Kidney (tissue), 14 donors: ENCODE data around the gene GATA2. TPM values are rescaled to one million over a fixed set of nuclear protein-coding genes. Genes with fewer than 3 reads are reported as not detected.

Source experiments
- DNase-seq, 5 donors: peaks; one replicate each; pipeline ENCODE4 v3.0.0-alpha.2; 2013 to 2020
- FAIRE-seq: peaks from 2 replicates; lab custom pipeline; 2012; peaks lifted over from hg19 to GRCh38; lab: Jason Lieb, UNC
- H3K27ac ChIP-seq, 2 donors: one replicate each; pipeline ENCODE4 v1.7.0; 2013; ENCODE audit warnings: low read depth in 2 of 2, low read length in 2 of 2, inconsistent platforms in 1 of 2
- H3K27me3 ChIP-seq: one replicate; pipeline ENCODE4 v1.7.1; 2013; ENCODE audit warnings: low read length, inconsistent platforms; ENCODE audit not compliant: control insufficient read depth, insufficient read depth
- H3K36me3 ChIP-seq, 3 donors: one replicate each; pipeline versions ENCODE4 v1.7.0 to v1.7.1; 2013; ENCODE audit warnings: low read length in 3 of 3, control low read depth in 1 of 3, inconsistent platforms in 1 of 3; ENCODE audit not compliant: insufficient read depth in 3 of 3, control insufficient read depth in 2 of 3
- H3K4me1 ChIP-seq, 3 donors: one replicate each; pipeline versions ENCODE4 v1.7.0 to v1.7.1; 2013; ENCODE audit warnings: low read length in 3 of 3, inconsistent platforms in 1 of 3, low read depth in 1 of 3; ENCODE audit not compliant: control insufficient read depth in 2 of 3, insufficient read depth in 2 of 3
- H3K4me3 ChIP-seq, 3 donors: one replicate each; pipeline versions ENCODE4 v1.7.0 to v1.8.1; 2013; ENCODE audit warnings: low read length in 3 of 3, control low read depth in 1 of 3, inconsistent platforms in 1 of 3
- H3K9ac ChIP-seq, 3 donors: one replicate each; pipeline versions ENCODE4 v1.7.0 to v1.7.1; 2013; ENCODE audit warnings: low read length in 3 of 3, control low read depth in 1 of 3, inconsistent platforms in 1 of 3
- H3K9me3 ChIP-seq, 3 donors: one replicate each; pipeline versions ENCODE4 v1.7.0 to v1.7.1; 2013; ENCODE audit warnings: low read length in 3 of 3, control low read depth in 1 of 3, inconsistent platforms in 1 of 3; ENCODE audit not compliant: control insufficient read depth in 2 of 3, insufficient read depth in 1 of 3
- CTCF ChIP-seq: IDR thresholded peaks from 3 replicates; pipeline ENCODE4 v1.5.1; 2012; ENCODE audit warnings: mild to moderate bottlenecking, moderate library complexity, borderline replicate concordance; ENCODE audit not compliant: insufficient read depth; ENCODE audit errors: extremely low read depth
- intact Hi-C: fragments of 100-400 bp; cut with DNase I; formaldehyde crosslinking; loops from one replicate; pipeline ENCODE4 v1.11.1; 2022
- polyA plus RNA-seq: library from polyadenylated mRNA; stranded (reverse); fragments of 350-450 nt; fragmentation: Illumina TruSeq; extraction: RNeasy Lipid Tissue Mini Kit (QIAGEN cat#74804); gene quantifications from one replicate; pipeline ENCODE4 v1.2.3, GENCODE V29; 2014; ENCODE audit warnings: low read depth, low replicate concordance; ENCODE audit not compliant: insufficient read depth
- total RNA-seq: library from RNA; stranded (reverse); fragmentation: NEBNext Ultra II Directional; extraction: Animal tissue kit (Norgen Biotek cat#: 25700); gene quantifications from one replicate; pipeline ENCODE4 v1.2.1, GENCODE V29; 2021
- donor health status: control.
- donor health status: control.
- donor health status: control.
- donor health status: control.
- donor health status: control.
- donor health status: DM: yes; HTN: yes; CAD: no.
- donor health status: Normal renal cell carcinoma (clear cell type).

GATA2 gene
- total and polyA plus RNA-seq, 2 donors from 2014 or later: 22.9 to 31.4 TPM

- no peaks in the 10 kb centered on the region for H3K36me3 ChIP-seq
- no peak overlapping the region for H3K4me3 ChIP-seq
- H3K4me1 ChIP-seq: peaks cover 0 to 12% (median 0%) of the 10 kb centered on the region in 3 donors
- intact Hi-C loops: loop anchor here (10.0 kb wide), 1 partner anchor 320 kb away; no protein-coding TSS in a partner anchor
- peaks cover 48% of the 10 kb centered on the region for H3K27me3 ChIP-seq
- no peak overlapping the region for H3K27ac ChIP-seq
- DNase-seq (no peak), FAIRE-seq (no peak)
- no peaks in the 10 kb centered on the region for H3K9me3 ChIP-seq
- H3K9ac ChIP-seq: no peak overlapping the region
- TF ChIP-seq CTCF: no peak
Measured at GRCh38 chr3:128494367-128494650, 1.3 kb upstream of the GATA2 start.

GRCh38 chr3:128493570-128494366 is 767 bp upstream of the GATA2 start:
- peaks cover 48% of the 10 kb centered on the region for H3K27me3 ChIP-seq
- no peak overlapping the region for H3K27ac ChIP-seq
- H3K36me3 ChIP-seq: no peaks in the 10 kb centered on the region
- DNase-seq (peak in 2 of 5 donors; percentile 12 to 73), FAIRE-seq (no peak)
- H3K9me3 ChIP-seq: no peaks in the 10 kb centered on the region
- peaks cover 0 to 13% (median 0%) of the 10 kb centered on the region in 3 donors for H3K4me1 ChIP-seq
- intact Hi-C loops: loop anchor here (10.0 kb wide), 1 partner anchor 319 kb away; no protein-coding TSS in a partner anchor
- no peak for TF ChIP-seq CTCF
- no peak overlapping the region for H3K4me3 ChIP-seq
- no peak overlapping the region for H3K9ac ChIP-seq

DNA sequence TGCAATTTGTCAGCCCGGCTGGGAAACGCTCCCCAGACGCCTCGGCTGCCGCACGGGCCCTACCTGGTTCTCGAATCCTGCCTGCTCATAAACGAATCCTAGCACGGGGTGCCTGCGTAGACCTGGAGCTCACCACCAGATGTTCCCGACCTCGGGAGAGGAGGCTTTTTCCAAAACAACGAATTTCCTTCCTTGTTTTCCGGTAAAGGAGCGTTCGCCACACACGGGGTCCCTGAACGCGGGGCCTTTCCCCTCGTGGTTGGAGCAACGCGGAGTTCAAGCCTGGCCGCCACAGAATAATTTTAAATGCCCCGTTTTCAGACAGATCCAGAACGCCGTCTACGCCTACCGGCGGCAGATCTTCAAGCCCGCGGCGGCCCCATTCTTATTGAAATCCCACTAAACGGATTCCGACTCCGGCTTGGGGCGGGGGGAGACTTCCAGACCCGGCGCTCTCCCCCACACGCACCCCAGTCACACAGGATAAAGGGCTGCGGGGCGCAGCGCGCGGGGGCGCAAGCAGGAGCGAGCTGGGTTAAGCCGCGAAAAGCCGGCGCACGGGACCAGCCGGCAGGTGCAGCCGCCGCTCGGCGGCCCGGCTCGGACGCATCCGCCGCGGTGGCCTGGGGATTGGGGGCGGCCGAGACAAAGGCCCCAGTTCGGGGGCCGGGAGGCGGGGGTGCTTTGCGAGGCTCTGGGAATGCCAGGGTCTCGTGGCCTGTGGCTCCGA is 895 bp downstream of the GATA2 start:
- Histone ChIP-seq H3K9ac (no peak overlapping the region), H3K36me3 (no peaks in the 10 kb centered on the region), H3K4me3 (peak overlapping the region; percentile 17 to 51 (median 28)), H3K4me1 (peaks cover 0 to 14% (median 0%) of the 10 kb centered on the region in 3 donors), H3K9me3 (no peaks in the 10 kb centered on the region), H3K27ac (peak overlapping the region; percentile 22 to 60), H3K27me3 (peaks cover 42% of the 10 kb centered on the region)
- DNase-seq (peak in 4 of 5 donors; percentile 37 to 68 (median 62)), FAIRE-seq (no peak)
- intact Hi-C loops: loop anchor here (10.0 kb wide), 1 partner anchor 317 kb away; no protein-coding TSS in a partner anchor
- TF ChIP-seq CTCF: no peak
